Ovary (tissue), 10 donors: ENCODE measurements around the gene HDAC1. TPM values are rescaled to one million over a fixed set of nuclear protein-coding genes. Genes with fewer than 3 reads are reported as not detected.

Experiments used
- DNase-seq, 5 donors: peaks; one replicate each; pipeline ENCODE4 v3.0.0-alpha.2; 2019 to 2020
- H3K27ac ChIP-seq, 2 donors: fragments of 200-600 bp; one replicate each; pipeline versions ENCODE4 v1.5.1 to v1.8.0; 2019 to 2022
- H3K27me3 ChIP-seq: fragments of 200-600 bp; one replicate; pipeline ENCODE4 v1.8.0; 2022
- H3K36me3 ChIP-seq: fragments of 200-600 bp; sonication (generic); one replicate; pipeline ENCODE4 v1.5.1; 2019
- H3K4me1 ChIP-seq: one replicate; pipeline ENCODE4 v1.8.1; 2013; ENCODE audit warnings: mild to moderate bottlenecking, moderate library complexity; ENCODE audit not compliant: insufficient read depth
- H3K4me3 ChIP-seq: fragments of 200-600 bp; sonication (generic); one replicate; pipeline ENCODE4 v1.5.1; 2017
- H3K9me3 ChIP-seq, 2 donors: fragments of 200-600 bp in 1 of 2; sonication (generic) in 1 of 2; one replicate each; pipeline versions ENCODE4 v1.5.1 to v1.8.1; 2013 to 2019; ENCODE audit warnings: mild to moderate bottlenecking in 1 of 2, moderate library complexity in 1 of 2
- CTCF ChIP-seq, 3 donors: fragments of 450-650 bp in 2 of 3; fragments of 200-600 bp in 1 of 3; IDR thresholded peaks; one replicate each; pipeline versions ENCODE4 v1.5.1 to v1.8.0; 2016 to 2022; ENCODE audit warnings: antibody characterized with exemption in 3 of 3, mild to moderate bottlenecking in 1 of 3
- EP300 ChIP-seq: sonication (generic); formaldehyde crosslinking; IDR thresholded peaks from one replicate; pipeline ENCODE4 v1.6.1; 2017; ENCODE audit warnings: antibody characterized with exemption
- POLR2A ChIP-seq: fragments of 450-650 bp; IDR thresholded peaks from one replicate; pipeline ENCODE4 v1.6.1; 2017; ENCODE audit warnings: antibody characterized with exemption, mild to moderate bottlenecking, moderate library complexity
- WGBS, 3 donors: extraction: QIAGEN DNeasy Blood & Tissue Kit in 1 of 3; methylation state at CpG; one replicate each; pipeline versions ENCODE4 v1.1.5 to v1.1.7; 2013 to 2017; 5-methylcytosine and 5-hydroxymethylcytosine counted together
- intact Hi-C, 4 donors: fragments of 100-400 bp; cut with DNase I; formaldehyde crosslinking; loops; one replicate each; pipeline versions ENCODE4 v1.11.0 to v1.15.1; 2022 to 2023
- long read RNA-seq, 3 donors: library from polyadenylated mRNA in 2 of 3; unstranded in 2 of 3; transcript quantifications; one replicate each; pipeline ENCODE4 v2.0.0 and lab custom pipeline, GENCODE V29; 2021 to 2026
- polyA plus RNA-seq, 2 donors: library from polyadenylated mRNA; stranded (reverse); fragments of 200-250 nt in 1 of 2; fragments of 350-450 nt in 1 of 2; fragmentation: Illumina TruSeq in 1 of 2; extraction: RNeasy Lipid Tissue Mini Kit (QIAGEN cat#74804) in 1 of 2; gene quantifications; one replicate each; pipeline ENCODE4 v1.2.3, GENCODE V29; 2013 to 2014
- total RNA-seq, 7 donors: library from RNA; depleted of rRNA in 2 of 7; stranded (reverse); fragments of >200 nt in 2 of 7; fragmentation: NEBNext Ultra II Directional in 3 of 7; extraction: Animal tissue kit (Norgen Biotek cat#: 25700) in 3 of 7; gene quantifications; one replicate each; pipeline versions ENCODE4 v1.1.0 to v1.2.4, GENCODE V29; 2016 to 2023
- donor health status: DM: no; HTN: no; CAD: no; lungs with moderate emphysema.
- donor health status: DM: no; HTN: no; CAD: no.
- donor health status: Bipolar disorder and iron deficiency.
- donor health status: DM: yes; HTN: yes; CAD: no.
- donor health status: DM: no; HTN: no; CAD: no.
- donor health status: DM: yes; HTN: yes; CAD: no.

HDAC1 gene
- total RNA-seq (100 to 1,000 TPM in 1 of 7 donors, 10 to 100 TPM in 6; 52.9 to 107 (median 89.2) TPM), polyA plus RNA-seq (100 to 1,000 TPM in 1 of 2 donors, 10 to 100 TPM in 1; 66.7 to 101 TPM)
- long read RNA-seq, donor 1, transcript HDAC1-201 (14 exons, 2,124 nt), result major isoform, 334 of 486 reads
- long read RNA-seq, donor 1, partial matches to known transcripts, result 121 of 486 reads
- long read RNA-seq, donor 1, other reads (novel, unspliced or antisense), result 31 of 486 reads
- long read RNA-seq, donor 2, transcript HDAC1-201 (14 exons, 2,124 nt), result major isoform, 35 of 66 reads
- long read RNA-seq, donor 2, partial matches to known transcripts, result 29 of 66 reads
- long read RNA-seq, donor 2, other reads (novel, unspliced or antisense), result 0 of 66 reads
- long read RNA-seq, donor 3, transcript HDAC1-201 (14 exons, 2,124 nt), result major isoform, 104 of 125 reads
- long read RNA-seq, donor 3, partial matches to known transcripts, result 5 of 125 reads
- long read RNA-seq, donor 3, other reads (novel, unspliced or antisense), result 16 of 125 reads

GRCh38 chr1:32291708-32292538 lies at the start of gene HDAC1:
TSS of gene HDAC1 (plus strand) at chr1:32292083. CDS start at chr1:32292170, 87 bp downstream.
- Histone ChIP-seq H3K27me3 (no peaks in the 10 kb centered on the region), H3K9me3 (no peaks in the 10 kb centered on the region), H3K36me3 (no peaks in the 10 kb centered on the region), H3K4me1 (no peaks in the 10 kb centered on the region), H3K4me3 (peak within 1 kb of the TSS; percentile 90), H3K27ac (peak within 1 kb of the TSS; percentile 61 to 72)
- WGBS, 3 donors, result 0 to 1% (median 1%) methylated on average over 57 to 66 of the region's 67 CpGs
- DNase-seq, result peak; percentile 93 to 97 (median 96)
- TF ChIP-seq POLR2A, result peak; percentile 30
- TF ChIP-seq CTCF (IDR thresholded peaks at IDR 0.05), result no peak
- intact Hi-C loops, result no loop called here

GRCh38 chr1:32242341-32242851 lies 49.5 kb upstream of the HDAC1 start:
- Histone ChIP-seq H3K36me3 (no peaks in the 10 kb centered on the region), H3K4me3 (no peak overlapping the region), H3K9me3 (no peaks in the 10 kb centered on the region), H3K27ac (no peak overlapping the region), H3K27me3 (no peaks in the 10 kb centered on the region), H3K4me1 (peaks cover 9% of the 10 kb centered on the region)
- 17 to 24% (median 23%) methylated on average over 7 of the region's 7 CpGs for WGBS, 3 donors
- TF ChIP-seq CTCF (IDR thresholded peaks at IDR 0.05) (no peak), POLR2A (no peak), EP300 (no peak)
- intact Hi-C loops, result loop anchor here in 1 of 4 donors (10.0 kb wide), 1 partner anchor 122 kb away; the partner anchor contains the start of genes FAM229A and TSSK3
- peak in 4 of 5 donors; percentile 42 to 60 (median 50) for DNase-seq

- H3K36me3 ChIP-seq, result no peaks in the 10 kb centered on the region
- peak in 1 of 5 donors; percentile 49 for DNase-seq
- no peak within 1 kb of the TSS for H3K4me3 ChIP-seq
- H3K27ac ChIP-seq, result no peak within 1 kb of the TSS
- peaks cover 14% of the 10 kb centered on the region for H3K4me1 ChIP-seq
- no peaks in the 10 kb centered on the region for H3K9me3 ChIP-seq
- TF ChIP-seq EP300, result peak; percentile 71
- no peak for TF ChIP-seq POLR2A
- 29 to 49% (median 43%) methylated on average over 3 of the region's 3 CpGs for WGBS, 3 donors
- H3K27me3 ChIP-seq, result no peaks in the 10 kb centered on the region
- intact Hi-C loops, result loop anchor here in 1 of 4 donors (10.0 kb wide), 1 partner anchor 118 kb away; the partner anchor contains the start of genes FAM229A and TSSK3
These were observed 45.0 kb upstream of the HDAC1 start, which contains the start of gene FAM167B for GRCh38 chr1:32246888-32247273. TSS of gene FAM167B (plus strand) at chr1:32247222. CDS start at chr1:32247422, 200 bp downstream.

- Histone ChIP-seq H3K9me3 (no peaks in the 10 kb centered on the region), H3K4me3 (no peak overlapping the region), H3K27me3 (no peaks in the 10 kb centered on the region), H3K36me3 (no peaks in the 10 kb centered on the region), H3K4me1 (peaks cover 14% of the 10 kb centered on the region), H3K27ac (no peak overlapping the region)
- peak in 3 of 5 donors; percentile 31 to 52 (median 34) for DNase-seq
- TF ChIP-seq CTCF (IDR thresholded peaks at IDR 0.05) (no peak), POLR2A (no peak), EP300 (no peak)
- intact Hi-C loops, result loop anchor here in 1 of 4 donors (10.0 kb wide), 1 partner anchor 117 kb away; the partner anchor contains the start of genes FAM229A and TSSK3
- 74 to 78% (median 77%) methylated on average over 12 of the region's 12 CpGs for WGBS, 3 donors
These were observed 44.4 kb upstream of the HDAC1 start for GRCh38 chr1:32247452-32247851.
